HEK293 (cell line): ENCODE measurements around the gene LACRT.
"Not testable (repeated sequence)": the region's sequence is repeated elsewhere in the genome, so short reads cannot be mapped to it uniquely, and the experiment has no call there.

ENCODE experiments used
- CTCF ChIA-PET: fragments of 350-600 bp; formaldehyde crosslinking; extraction: SDS; loops from one replicate; lab custom pipeline; 2021; ENCODE audit warnings: antibody characterized with exemption; lab: Yijun Ruan, JAX
- POLR2A ChIA-PET: fragments of 300-600 bp; formaldehyde crosslinking; extraction: SDS; loops from one replicate; lab custom pipeline; 2020; ENCODE audit warnings: antibody characterized with exemption, inconsistent platforms; lab: Yijun Ruan, JAX
- H3K27ac ChIP-seq: fragments of 200-500 bp; sonication (Bioruptor generic); 2 replicates; pipeline ENCODE4 v1.5.1; 2014; ENCODE audit warnings: low read depth, low read length, control low read depth, inconsistent platforms; ENCODE audit errors: extremely low read depth
- H3K36me3 ChIP-seq, 2 experiments: fragments of 200-500 bp in 1 of 2; sonication (Bioruptor generic) in 1 of 2; 1 replicate in 1 of 2; 2 replicates in 1 of 2; pipeline ENCODE4 v1.5.1; 2014 to 2017; ENCODE audit warnings: inconsistent platforms in 2 of 2, low read length in 2 of 2; ENCODE audit not compliant: control insufficient read depth in 2 of 2, insufficient read depth in 1 of 2
- H3K4me1 ChIP-seq: fragments of 200-500 bp; sonication (Bioruptor generic); 2 replicates; pipeline ENCODE4 v1.5.1; 2014; ENCODE audit warnings: mild to moderate bottlenecking, low read length, inconsistent platforms; ENCODE audit not compliant: control insufficient read depth, insufficient read depth
- H3K4me3 ChIP-seq: 2 replicates; pipeline ENCODE4 v1.5.1; 2011; ENCODE audit warnings: low read depth, mild to moderate bottlenecking, control low read depth, low read length, moderate library complexity
- H3K9me3 ChIP-seq: fragments of 200-500 bp; sonication (Bioruptor generic); 2 replicates; pipeline ENCODE4 v1.5.1; 2014; ENCODE audit warnings: low read depth, low read length, inconsistent platforms; ENCODE audit not compliant: control insufficient read depth, insufficient read depth
- HOXC10 ChIP-seq: sonication (generic); formaldehyde crosslinking; IDR thresholded peaks from 2 replicates; pipeline ENCODE4 v1.8.1; 2023; ENCODE audit warnings: mild to moderate bottlenecking, missing genetic modification reagents
- PRDM1 ChIP-seq: fragments of 450-650 bp; formaldehyde crosslinking; IDR thresholded peaks from 2 replicates; pipeline ENCODE4; 2016; ENCODE audit warnings: missing biosample characterization, missing genetic modification characterization
- SCRT2 ChIP-seq: fragments of 450-650 bp; formaldehyde crosslinking; IDR thresholded peaks from 2 replicates; pipeline ENCODE4 v1.5.1; 2016; ENCODE audit warnings: missing biosample characterization, missing genetic modification characterization
- SP3 ChIP-seq: fragments of 450-650 bp; formaldehyde crosslinking; IDR thresholded peaks from 2 replicates; pipeline ENCODE4 v1.5.1; 2016; ENCODE audit warnings: missing biosample characterization, missing genetic modification characterization
- YY2 ChIP-seq: fragments of 450-650 bp; formaldehyde crosslinking; IDR thresholded peaks from 2 replicates; pipeline ENCODE4 v1.5.1; 2016; ENCODE audit warnings: missing biosample characterization, missing genetic modification characterization
- ZBTB1 ChIP-seq: fragments of 450-650 bp; formaldehyde crosslinking; IDR thresholded peaks from 2 replicates; pipeline ENCODE4 v1.5.1; 2016; ENCODE audit warnings: missing biosample characterization, missing genetic modification characterization
- ZBTB21 ChIP-seq: fragments of 450-650 bp; formaldehyde crosslinking; IDR thresholded peaks from 2 replicates; pipeline ENCODE4 v1.5.1; 2017; ENCODE audit warnings: missing biosample characterization, missing genetic modification characterization
- ZIC2 ChIP-seq: fragments of 450-650 bp; formaldehyde crosslinking; IDR thresholded peaks from 2 replicates; pipeline ENCODE4 v1.5.1; 2016; ENCODE audit warnings: missing biosample characterization, missing genetic modification characterization
- ZNF10 ChIP-seq: fragments of 450-650 bp; formaldehyde crosslinking; IDR thresholded peaks from 2 replicates; pipeline ENCODE4 v1.5.1; 2017; ENCODE audit warnings: missing biosample characterization, missing genetic modification characterization
- ZNF114 ChIP-seq: fragments of 450-650 bp; formaldehyde crosslinking; IDR thresholded peaks from 2 replicates; pipeline ENCODE4 v1.5.0; 2017; ENCODE audit warnings: missing biosample characterization, missing genetic modification characterization
- ZNF155 ChIP-seq: fragments of 450-650 bp; formaldehyde crosslinking; IDR thresholded peaks from 2 replicates; pipeline ENCODE4 v1.5.1; 2016; ENCODE audit warnings: missing biosample characterization, missing genetic modification characterization
- ZNF16 ChIP-seq: fragments of 450-650 bp; formaldehyde crosslinking; IDR thresholded peaks from 2 replicates; pipeline ENCODE4 v1.5.1; 2016; ENCODE audit warnings: low read depth, missing biosample characterization, missing genetic modification characterization
- ZNF214 ChIP-seq: fragments of 450-650 bp; formaldehyde crosslinking; IDR thresholded peaks from 2 replicates; pipeline ENCODE4 v1.5.1; 2017; ENCODE audit warnings: missing biosample characterization, mild to moderate bottlenecking, missing genetic modification characterization, borderline replicate concordance
- ZNF37A ChIP-seq: fragments of 450-650 bp; IDR thresholded peaks from 2 replicates; pipeline ENCODE4 v1.5.1; 2018; ENCODE audit warnings: missing biosample characterization, missing genetic modification characterization
- ZNF530 ChIP-seq: fragments of 450-650 bp; formaldehyde crosslinking; IDR thresholded peaks from 2 replicates; pipeline ENCODE4 v1.5.1; 2016; ENCODE audit warnings: low read depth, missing biosample characterization, missing genetic modification characterization
- ZNF585B ChIP-seq: fragments of 450-650 bp; formaldehyde crosslinking; IDR thresholded peaks from 2 replicates; pipeline ENCODE4 v1.5.1; 2016; ENCODE audit warnings: missing biosample characterization, missing genetic modification characterization
- ZNF610 ChIP-seq: fragments of 450-650 bp; formaldehyde crosslinking; IDR thresholded peaks from 2 replicates; pipeline ENCODE4 v1.5.1; 2016; ENCODE audit warnings: missing biosample characterization, missing genetic modification characterization, borderline replicate concordance
- ZNF654 ChIP-seq: fragments of 450-650 bp; formaldehyde crosslinking; IDR thresholded peaks from 2 replicates; pipeline ENCODE4 v1.5.1; 2016; ENCODE audit warnings: low read depth, missing biosample characterization, missing genetic modification characterization
- ZNF768 ChIP-seq: fragments of 450-650 bp; formaldehyde crosslinking; IDR thresholded peaks from 2 replicates; pipeline ENCODE4 v1.5.1; 2018; ENCODE audit warnings: missing biosample characterization, mild to moderate bottlenecking, missing genetic modification characterization
- ZNF776 ChIP-seq: fragments of 450-650 bp; formaldehyde crosslinking; IDR thresholded peaks from 2 replicates; pipeline ENCODE4 v1.5.0; 2017; ENCODE audit warnings: missing biosample characterization, missing genetic modification characterization, borderline replicate concordance
- ZSCAN23 ChIP-seq: fragments of 450-650 bp; formaldehyde crosslinking; IDR thresholded peaks from 2 replicates; pipeline ENCODE4 v1.5.1; 2016; ENCODE audit warnings: missing biosample characterization, missing genetic modification characterization
- TF ChIP-seq, protein P1 (sequence below): fragments of 450-650 bp; formaldehyde crosslinking; IDR thresholded peaks from 2 replicates; pipeline ENCODE4 v1.5.1; 2017; ENCODE audit warnings: missing biosample characterization, missing genetic modification characterization
- TF ChIP-seq, protein P2 (sequence below): fragments of 450-650 bp; formaldehyde crosslinking; IDR thresholded peaks from 2 replicates; pipeline ENCODE4 v1.5.1; 2016; ENCODE audit warnings: missing biosample characterization, missing genetic modification characterization
- TF ChIP-seq, protein P3 (sequence below): fragments of 450-650 bp; formaldehyde crosslinking; IDR thresholded peaks from 2 replicates; pipeline ENCODE4 v1.5.1; 2016; ENCODE audit warnings: missing biosample characterization, missing genetic modification characterization
- TF ChIP-seq, protein P4 (sequence below): IDR thresholded peaks from 2 replicates; pipeline ENCODE4 v1.6.1; 2011; ENCODE audit warnings: mild to moderate bottlenecking, low read depth, low read length, borderline replicate concordance
- TF ChIP-seq, protein P5 (sequence below): fragments of 450-650 bp; IDR thresholded peaks from 2 replicates; pipeline ENCODE4 v1.5.1; 2018; ENCODE audit warnings: missing biosample characterization, missing genetic modification characterization

LACRT gene

DNA sequence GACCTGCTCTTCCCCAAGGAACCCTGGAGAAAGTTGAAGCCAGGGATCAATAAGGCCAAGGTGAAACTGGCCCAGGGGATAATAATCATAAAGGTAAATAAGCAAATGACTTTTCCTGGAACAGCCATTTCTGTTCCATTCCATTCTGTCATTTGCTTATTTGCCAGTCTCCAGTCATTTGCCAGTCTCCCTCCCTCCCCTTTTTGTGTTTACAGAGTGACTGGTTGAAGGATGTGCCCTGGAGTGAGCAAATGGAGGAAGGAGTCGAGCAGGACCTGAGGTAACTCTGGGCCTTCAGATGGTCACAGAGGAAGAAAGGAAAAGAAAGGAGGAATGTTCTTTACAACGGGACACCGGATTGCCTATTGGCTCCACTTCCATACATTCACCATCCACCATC is 31.3 kb upstream of the LACRT start:
- H3K4me3 ChIP-seq: no peak overlapping the region
- CTCF ChIA-PET: interaction anchor here (1.0 kb wide), 1 partner anchor 14 kb away, joined by 3 read pairs; no protein-coding TSS in a partner anchor
- TF ChIP-seq ZNF16: no peak
- TF ChIP-seq, protein P1, sequence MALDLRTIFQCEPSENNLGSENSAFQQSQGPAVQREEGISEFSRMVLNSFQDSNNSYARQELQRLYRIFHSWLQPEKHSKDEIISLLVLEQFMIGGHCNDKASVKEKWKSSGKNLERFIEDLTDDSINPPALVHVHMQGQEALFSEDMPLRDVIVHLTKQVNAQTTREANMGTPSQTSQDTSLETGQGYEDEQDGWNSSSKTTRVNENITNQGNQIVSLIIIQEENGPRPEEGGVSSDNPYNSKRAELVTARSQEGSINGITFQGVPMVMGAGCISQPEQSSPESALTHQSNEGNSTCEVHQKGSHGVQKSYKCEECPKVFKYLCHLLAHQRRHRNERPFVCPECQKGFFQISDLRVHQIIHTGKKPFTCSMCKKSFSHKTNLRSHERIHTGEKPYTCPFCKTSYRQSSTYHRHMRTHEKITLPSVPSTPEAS: no peak
- no peak for TF ChIP-seq ZBTB1 (tag by site-specific recombination)
- no peak for TF ChIP-seq ZNF768 (tag by site-specific recombination)
- TF ChIP-seq ZNF585B (tag by site-specific recombination): no peak
- no peak for TF ChIP-seq PRDM1 (tag by site-specific recombination)
- no peak for TF ChIP-seq ZNF37A (tag by site-specific recombination)
- no peak for TF ChIP-seq ZNF654
- TF ChIP-seq, protein P2, sequence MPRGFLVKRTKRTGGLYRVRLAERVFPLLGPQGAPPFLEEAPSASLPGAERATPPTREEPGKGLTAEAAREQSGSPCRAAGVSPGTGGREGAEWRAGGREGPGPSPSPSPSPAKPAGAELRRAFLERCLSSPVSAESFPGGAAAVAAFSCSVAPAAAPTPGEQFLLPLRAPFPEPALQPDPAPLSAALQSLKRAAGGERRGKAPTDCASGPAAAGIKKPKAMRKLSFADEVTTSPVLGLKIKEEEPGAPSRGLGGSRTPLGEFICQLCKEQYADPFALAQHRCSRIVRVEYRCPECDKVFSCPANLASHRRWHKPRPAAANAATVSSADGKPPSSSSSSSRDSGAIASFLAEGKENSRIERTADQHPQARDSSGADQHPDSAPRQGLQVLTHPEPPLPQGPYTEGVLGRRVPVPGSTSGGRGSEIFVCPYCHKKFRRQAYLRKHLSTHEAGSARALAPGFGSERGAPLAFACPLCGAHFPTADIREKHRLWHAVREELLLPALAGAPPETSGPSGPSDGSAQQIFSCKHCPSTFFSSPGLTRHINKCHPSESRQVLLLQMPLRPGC (tag by site-specific recombination): no peak
- TF ChIP-seq ZSCAN23 (tag by site-specific recombination): no peak
- TF ChIP-seq ZBTB21 (tag by site-specific recombination): no peak
- TF ChIP-seq ZNF610 (tag by site-specific recombination): no peak
- no peak for TF ChIP-seq YY2 (tag by site-specific recombination)
- TF ChIP-seq HOXC10 (CRISPR knock-in tag): no peak
- TF ChIP-seq ZNF530: no peak
- no peak for TF ChIP-seq ZNF214 (tag by site-specific recombination)
- TF ChIP-seq ZIC2 (tag by site-specific recombination): no peak
- no peak for TF ChIP-seq ZNF10 (tag by site-specific recombination)
- no peak for TF ChIP-seq SCRT2 (tag by site-specific recombination)
- TF ChIP-seq, all 188 proteins: peak for 0
- H3K36me3 ChIP-seq: no peaks in the 10 kb centered on the region
- POLR2A ChIA-PET: no interaction called here
- H3K9me3 ChIP-seq: no peaks in the 10 kb centered on the region
- no peak overlapping the region for H3K27ac ChIP-seq
- H3K4me1 ChIP-seq: no peaks in the 10 kb centered on the region

DNA sequence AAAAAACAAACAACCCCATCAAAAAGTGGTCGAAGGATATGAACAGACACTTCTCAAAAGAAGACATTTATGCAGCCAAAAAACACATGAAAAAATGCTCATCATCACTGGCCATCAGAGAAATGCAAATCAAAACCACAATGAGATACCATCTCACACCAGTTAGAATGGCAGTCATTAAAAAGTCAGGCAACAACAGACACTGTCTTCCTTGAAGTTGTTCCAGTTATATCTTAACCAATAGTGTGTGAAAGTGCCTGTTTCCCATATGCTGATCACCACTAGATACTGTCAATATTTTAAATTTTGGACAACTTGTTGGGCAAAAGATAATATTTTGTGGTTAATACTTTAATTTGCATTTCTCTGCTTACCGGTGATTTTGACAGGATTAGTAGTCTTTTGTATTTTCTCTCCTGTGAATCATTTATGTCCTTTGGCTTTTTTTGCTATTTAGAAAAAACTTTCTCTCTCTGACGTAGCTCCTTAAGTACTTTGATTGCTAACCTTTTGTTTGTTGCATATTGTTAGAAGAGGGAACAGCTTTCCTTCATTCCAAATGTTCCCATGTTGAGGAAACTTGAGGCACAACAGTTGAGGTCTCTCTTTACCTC is 30.4 kb upstream of the LACRT start:
- H3K4me3 ChIP-seq, H3K4me1 ChIP-seq, H3K9me3 ChIP-seq, H3K27ac ChIP-seq, POLR2A ChIA-PET, H3K36me3 ChIP-seq: not testable (repeated sequence)
- CTCF ChIA-PET: interaction anchor here (0.9 to 1.0 kb wide), 3 partner anchors 13 to 61 kb away, joined by 3 read pairs; no protein-coding TSS in a partner anchor

DNA sequence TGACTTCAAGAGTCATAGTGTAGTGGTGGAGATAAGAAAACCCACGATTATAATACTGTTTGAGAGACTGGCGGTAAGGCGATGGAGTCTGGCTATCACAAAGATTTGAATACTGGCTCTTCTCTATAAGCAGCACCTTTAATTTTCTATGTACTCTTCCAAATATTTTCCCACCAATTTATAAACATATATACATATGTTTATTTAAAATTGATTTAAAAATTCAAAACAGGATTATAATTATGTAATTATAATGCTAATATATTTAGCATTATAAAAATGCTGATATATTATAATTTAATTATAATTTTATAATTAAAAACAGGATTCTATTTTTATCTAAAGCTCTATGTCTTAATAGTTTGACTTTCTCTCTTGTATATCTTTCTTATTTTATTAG is 28.9 kb upstream of the LACRT start:
- CTCF ChIA-PET: interaction anchor here (0.7 to 1.8 kb wide), 4 partner anchors 16 to 192 kb away, joined by 3 to 9 read pairs (median 4); no protein-coding TSS in a partner anchor
- POLR2A ChIA-PET: no interaction called here
- Histone ChIP-seq H3K4me1 (no peaks in the 10 kb centered on the region), H3K36me3 (no peaks in the 10 kb centered on the region), H3K9me3 (no peaks in the 10 kb centered on the region), H3K4me3 (no peak overlapping the region), H3K27ac (no peak overlapping the region)
- TF ChIP-seq, protein P3, sequence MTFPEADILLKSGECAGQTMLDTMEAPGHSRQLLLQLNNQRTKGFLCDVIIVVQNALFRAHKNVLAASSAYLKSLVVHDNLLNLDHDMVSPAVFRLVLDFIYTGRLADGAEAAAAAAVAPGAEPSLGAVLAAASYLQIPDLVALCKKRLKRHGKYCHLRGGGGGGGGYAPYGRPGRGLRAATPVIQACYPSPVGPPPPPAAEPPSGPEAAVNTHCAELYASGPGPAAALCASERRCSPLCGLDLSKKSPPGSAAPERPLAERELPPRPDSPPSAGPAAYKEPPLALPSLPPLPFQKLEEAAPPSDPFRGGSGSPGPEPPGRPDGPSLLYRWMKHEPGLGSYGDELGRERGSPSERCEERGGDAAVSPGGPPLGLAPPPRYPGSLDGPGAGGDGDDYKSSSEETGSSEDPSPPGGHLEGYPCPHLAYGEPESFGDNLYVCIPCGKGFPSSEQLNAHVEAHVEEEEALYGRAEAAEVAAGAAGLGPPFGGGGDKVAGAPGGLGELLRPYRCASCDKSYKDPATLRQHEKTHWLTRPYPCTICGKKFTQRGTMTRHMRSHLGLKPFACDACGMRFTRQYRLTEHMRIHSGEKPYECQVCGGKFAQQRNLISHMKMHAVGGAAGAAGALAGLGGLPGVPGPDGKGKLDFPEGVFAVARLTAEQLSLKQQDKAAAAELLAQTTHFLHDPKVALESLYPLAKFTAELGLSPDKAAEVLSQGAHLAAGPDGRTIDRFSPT (tag by site-specific recombination): no peak
- TF ChIP-seq ZNF114: no peak
- TF ChIP-seq, protein P4, sequence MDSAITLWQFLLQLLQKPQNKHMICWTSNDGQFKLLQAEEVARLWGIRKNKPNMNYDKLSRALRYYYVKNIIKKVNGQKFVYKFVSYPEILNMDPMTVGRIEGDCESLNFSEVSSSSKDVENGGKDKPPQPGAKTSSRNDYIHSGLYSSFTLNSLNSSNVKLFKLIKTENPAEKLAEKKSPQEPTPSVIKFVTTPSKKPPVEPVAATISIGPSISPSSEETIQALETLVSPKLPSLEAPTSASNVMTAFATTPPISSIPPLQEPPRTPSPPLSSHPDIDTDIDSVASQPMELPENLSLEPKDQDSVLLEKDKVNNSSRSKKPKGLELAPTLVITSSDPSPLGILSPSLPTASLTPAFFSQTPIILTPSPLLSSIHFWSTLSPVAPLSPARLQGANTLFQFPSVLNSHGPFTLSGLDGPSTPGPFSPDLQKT: no peak
- TF ChIP-seq, protein P5, sequence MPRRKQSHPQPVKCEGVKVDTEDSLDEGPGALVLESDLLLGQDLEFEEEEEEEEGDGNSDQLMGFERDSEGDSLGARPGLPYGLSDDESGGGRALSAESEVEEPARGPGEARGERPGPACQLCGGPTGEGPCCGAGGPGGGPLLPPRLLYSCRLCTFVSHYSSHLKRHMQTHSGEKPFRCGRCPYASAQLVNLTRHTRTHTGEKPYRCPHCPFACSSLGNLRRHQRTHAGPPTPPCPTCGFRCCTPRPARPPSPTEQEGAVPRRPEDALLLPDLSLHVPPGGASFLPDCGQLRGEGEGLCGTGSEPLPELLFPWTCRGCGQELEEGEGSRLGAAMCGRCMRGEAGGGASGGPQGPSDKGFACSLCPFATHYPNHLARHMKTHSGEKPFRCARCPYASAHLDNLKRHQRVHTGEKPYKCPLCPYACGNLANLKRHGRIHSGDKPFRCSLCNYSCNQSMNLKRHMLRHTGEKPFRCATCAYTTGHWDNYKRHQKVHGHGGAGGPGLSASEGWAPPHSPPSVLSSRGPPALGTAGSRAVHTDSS: no peak
- TF ChIP-seq HOXC10 (CRISPR knock-in tag): no peak
- TF ChIP-seq ZNF776 (tag by site-specific recombination): no peak
- TF ChIP-seq SP3 (tag by site-specific recombination): no peak
- TF ChIP-seq ZBTB1 (tag by site-specific recombination): no peak
- no peak for TF ChIP-seq ZNF155
